Right renal cortex interstitium (tissue), 3 donors: Measurements from ENCODE around the gene STAG1. TPM values are rescaled to one million over a fixed set of nuclear protein-coding genes. Genes with fewer than 3 reads are reported as not detected.
"Not testable (repeated sequence)": the region's sequence is repeated elsewhere in the genome, so short reads cannot be mapped to it uniquely, and the experiment has no call there.

Source experiments
- DNase-seq, 3 donors: peaks; one replicate each; pipeline ENCODE4 v3.0.0-alpha.2; 2013; ENCODE audit warnings: low read depth in 3 of 3, low spot score in 2 of 3
- polyA plus RNA-seq, 3 donors: library from polyadenylated mRNA; unstranded; fragments of 120-200 nt; gene quantifications; one replicate each; pipeline ENCODE4 v1.2.1, GENCODE V29; 2013; ENCODE audit not compliant: insufficient read length in 3 of 3

STAG1 gene
- polyA plus RNA-seq, 3 donors = 52.6 to 57.4 (median 55.9) TPM

DNA sequence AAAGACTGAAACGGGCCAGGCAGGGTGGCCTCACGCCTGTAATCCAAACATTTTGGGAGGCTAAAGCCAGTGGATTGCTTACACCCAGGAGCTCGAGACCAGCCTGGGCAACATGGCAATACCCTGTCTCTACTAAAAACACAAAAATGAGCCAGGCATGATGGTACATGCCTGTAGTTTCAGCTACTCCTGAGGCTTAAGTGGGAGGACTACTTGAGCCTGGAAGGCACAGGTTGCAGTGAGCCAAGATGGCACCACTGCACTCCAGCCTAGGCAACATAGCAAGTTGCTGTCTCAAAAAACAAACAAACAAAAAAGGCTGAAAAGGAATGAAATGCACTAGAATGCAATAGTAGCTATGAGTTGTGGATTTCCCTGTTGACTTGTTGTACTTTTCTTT, 94.7 kb downstream of the STAG1 start:
- no peak for DNase-seq

DNA sequence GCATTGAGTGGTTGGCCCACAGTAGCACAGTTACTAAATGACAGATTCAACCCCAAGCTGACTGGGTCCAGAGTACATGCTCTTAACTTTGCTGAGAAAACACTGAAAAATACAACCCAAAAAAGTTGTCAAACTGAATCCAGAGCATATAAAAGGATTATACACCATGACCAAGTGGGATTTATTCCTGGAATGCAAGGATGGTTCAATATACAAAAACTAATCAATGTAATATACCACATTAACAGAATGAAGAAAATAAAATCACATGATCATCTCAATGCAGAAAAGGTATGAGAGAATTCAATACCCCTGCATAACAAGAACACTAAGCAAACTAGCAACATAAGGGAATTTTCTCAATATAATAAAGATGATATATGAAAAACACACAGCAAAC, 98.5 kb downstream of the STAG1 start:
- DNase-seq = no peak

DNA sequence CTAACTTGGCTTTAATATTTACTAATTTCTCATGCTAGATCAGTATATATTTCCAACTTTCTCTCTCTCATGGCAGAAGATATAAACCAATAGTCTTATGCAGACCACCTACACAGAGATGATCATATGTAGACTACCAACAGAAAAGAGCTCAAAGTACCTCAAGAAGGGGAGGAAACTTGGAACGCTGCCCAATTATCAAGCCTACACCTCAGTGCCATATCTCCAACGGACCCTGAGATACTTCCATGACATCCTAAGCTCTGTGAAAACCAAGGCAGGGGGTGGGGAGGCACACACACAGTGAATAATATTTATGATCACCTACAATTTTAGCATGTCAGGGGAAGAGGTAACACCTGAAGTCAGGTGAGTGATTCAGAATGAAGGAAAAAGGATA, 100.6 kb downstream of the STAG1 start:
- DNase-seq = no peak

DNA sequence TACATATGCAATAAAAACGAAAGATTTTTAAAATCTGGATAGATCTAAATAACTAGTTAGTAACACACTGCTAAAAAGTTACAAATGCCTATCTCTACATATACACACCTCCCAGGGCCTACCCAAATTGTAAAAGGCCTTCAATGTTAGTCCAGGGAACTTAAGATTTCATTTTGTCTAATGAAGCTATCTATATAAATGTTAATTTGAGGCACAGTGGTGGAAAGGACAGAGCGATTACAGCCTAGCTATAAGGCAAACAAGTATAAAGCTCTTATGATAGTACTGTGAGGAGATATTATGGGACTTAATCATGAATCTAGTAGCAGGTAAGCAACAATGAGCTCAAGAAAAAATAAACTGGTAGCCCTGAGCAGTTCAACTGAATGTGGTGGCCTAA, 101.7 kb downstream of the STAG1 start:
- no peak for DNase-seq

DNA sequence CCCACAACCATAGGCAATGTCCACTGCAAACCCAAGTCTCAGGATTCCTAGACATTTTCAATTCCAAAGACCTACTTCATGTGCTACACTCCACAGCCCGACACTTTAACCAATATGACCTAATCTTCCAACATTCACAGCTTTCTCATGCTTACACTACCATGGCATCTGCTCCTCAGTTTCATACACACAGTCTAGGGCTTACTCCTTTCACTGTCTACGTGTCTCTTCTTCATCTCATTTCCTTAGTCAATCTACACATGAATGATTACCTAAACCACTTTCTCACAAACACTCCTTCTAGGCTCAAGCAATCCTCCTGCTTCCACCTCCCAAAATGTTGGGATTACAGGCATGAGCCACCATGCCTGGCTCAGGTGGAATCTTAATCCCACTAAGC, 106.3 kb downstream of the STAG1 start:
- DNase-seq = no peak

DNA sequence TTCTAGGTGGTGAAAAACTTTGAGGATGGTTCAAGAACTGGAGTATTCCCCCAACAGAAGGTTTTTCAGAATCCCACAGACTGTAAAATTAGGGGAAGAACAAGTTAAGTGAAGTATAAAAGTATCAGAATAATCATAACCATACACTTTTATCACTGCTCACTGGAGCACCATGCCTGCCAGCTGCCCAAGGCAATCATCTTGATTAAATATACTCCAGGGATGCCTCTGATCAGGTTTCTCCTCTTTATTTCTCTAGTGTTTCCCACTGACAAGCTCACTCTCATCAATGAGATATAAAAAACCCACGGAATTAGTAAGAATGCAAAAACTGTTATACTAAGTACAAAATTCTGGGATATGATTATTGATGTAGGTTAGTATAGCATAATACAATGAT, 108.0 kb downstream of the STAG1 start:
- no peak for DNase-seq

DNA sequence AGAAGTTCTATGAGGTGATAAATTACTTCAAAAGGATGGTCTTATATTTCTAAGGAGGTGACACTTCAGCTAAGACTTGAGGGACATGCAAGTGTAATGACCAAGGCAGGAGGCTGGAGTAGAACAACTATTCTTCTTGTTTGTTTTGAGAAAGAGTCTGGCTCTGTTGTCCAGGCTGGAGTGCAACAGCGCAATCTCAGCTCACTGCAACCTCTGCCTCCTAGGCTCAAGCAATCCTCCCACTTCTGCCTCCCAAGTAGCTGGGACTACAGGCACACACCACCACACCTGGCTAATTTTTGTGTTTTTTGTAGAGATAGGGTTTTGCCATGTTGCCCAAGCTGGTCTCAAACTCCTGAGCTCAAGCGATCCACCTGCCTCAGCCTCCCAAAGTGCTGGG, 108.8 kb downstream of the STAG1 start:
- DNase-seq = not testable (repeated sequence)

DNA sequence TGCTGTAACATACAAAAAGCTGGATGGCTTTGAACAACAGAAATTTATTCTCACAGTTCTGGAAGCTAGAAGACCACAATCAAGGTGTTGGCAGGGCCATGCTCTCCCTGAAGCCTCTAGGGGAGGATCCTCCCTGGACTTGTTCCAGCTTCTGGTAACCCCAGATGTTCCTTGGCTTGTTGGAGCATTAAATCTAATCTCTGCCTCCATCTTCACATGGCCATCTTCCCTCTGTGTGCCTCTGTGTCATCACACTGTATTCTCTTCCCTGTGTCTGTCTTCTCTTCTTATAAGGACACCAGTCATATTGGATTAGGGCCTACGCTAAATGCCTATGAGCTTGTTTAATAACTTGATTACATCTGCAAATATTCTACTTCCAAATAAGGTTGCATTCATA, 109.5 kb downstream of the STAG1 start:
- DNase-seq = no peak

DNA sequence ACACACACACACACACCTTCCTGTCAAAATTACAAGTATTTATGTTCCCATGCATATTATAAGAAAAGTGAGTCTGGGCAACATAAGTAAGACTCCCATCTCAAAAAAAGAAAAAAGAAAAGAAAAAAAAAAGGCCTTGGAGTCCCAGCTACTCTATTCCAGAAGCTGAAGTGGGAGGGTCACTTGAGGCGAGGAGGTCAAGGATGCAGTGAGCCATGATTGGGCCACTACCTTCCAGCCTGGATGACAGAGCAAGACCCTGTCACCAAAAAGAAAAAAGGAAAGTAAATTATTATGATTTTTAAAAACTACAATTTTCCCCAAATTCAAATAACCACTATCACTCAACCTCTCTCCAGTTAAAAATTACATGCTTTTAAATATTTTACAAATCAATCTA, 113.1 kb downstream of the STAG1 start:
- DNase-seq = no peak

DNA sequence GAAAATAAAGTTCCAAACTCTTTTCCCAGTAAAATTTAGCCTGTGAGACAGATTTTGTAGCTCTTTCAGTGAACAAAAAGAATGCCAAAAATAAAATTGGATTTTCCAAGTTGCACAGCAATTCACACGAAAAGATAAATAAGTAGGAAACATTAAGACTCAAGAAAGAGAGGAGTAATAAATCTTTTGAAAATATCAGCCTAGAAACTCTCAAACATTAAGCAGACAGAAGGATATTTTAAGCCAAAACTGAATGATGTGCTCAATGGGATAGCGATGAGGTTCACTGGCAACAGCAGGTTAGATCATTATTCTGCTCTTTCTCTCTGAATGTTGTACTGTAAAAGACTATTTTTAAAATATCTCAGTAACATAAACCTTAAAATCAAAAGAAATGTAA, 115.0 kb downstream of the STAG1 start:
- DNase-seq = no peak

DNA sequence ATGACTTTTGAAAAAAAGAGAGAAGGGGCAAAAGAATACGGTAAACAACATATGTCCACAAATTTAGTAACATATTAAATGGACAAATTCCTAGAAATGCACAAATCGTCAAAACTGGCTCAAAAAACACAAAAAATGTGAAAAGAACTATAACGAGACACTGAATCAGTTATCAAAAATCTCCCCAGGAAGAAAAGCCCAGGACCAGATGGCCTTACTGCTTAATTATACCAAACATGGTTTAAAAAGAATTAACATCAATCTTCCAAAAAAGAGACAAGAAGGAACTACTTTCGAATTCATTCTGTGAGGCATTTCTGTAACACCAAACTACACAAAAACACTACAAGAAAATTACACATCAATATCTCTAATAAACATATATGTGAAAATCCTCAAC, 117.4 kb downstream of the STAG1 start:
- DNase-seq = no peak

DNA sequence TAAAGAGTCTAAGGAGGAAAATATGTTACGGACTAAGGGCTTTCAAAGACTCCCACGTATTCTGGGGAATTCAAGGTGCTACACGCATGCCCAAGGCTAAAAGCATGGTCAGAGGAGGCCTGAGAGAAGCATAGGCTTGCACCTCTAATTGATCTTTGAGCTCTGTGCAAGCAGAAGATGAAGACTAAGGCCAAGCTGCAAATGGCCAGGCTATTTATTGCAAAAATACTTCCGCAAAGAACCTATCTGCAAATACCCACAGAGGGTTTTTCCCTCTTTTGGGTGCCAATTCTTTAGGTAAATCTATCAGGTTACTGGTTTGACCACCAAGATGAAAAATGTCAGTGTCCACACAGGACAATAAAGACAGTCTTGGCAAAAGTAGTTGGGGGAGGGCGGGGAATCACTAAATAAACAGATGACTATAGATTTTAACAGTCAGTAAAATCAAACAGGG, 119.5 kb downstream of the STAG1 start:
- no peak for DNase-seq

DNA sequence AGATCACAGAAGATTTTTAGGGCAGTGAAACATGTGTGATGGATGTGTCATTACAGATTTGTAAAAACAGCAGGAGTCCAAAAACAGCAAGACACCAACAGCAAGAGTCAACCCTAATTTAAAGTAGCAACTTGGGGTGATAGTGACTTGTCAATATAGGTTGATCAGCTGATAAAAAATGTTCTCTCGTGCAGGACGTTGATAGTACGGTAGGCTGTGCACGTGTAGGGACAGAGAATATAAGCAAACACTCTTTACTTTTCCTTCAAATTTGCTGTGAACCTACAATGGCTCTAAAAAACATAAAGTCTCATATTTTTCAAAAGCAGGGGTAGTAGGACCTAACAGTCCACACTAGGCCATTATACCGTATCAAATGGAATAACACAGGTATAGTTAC, 120.8 kb downstream of the STAG1 start:
- no peak for DNase-seq

DNA sequence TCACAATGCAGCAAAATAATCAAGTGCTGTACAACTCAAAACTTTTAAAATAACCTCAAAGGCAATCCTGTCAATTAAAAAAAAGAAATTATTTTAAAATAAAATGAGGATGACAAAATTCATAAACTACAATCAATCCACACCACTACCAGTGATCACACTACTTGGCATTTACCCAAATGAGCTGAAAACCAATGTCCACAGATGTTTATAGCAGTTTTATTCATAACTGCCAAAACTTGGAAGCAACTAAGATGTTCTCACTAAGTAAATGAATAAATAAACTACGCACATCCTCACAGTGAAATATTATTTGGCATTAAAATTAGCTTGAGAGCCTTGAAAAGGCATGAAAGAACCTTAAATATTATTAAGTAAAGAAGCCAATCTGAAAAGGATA, 121.3 kb downstream of the STAG1 start:
- DNase-seq = no peak

DNA sequence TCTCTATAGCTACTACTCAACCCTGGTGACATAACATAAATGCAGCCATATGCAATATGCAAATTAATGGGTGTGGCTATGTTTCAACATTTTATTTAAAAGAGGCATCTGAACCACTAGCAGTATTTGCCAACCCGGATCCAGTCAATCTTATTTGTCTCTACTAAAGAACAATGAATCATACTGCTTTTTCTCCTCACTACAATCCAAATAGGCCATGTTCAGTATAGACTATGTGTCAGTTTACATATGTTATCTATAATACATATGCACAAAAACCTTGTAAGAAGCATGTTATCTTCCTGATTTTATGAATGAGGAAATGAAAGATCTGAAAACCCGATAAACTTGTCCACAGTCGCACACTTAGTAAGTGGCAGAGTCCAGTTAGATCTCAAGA, 125.7 kb downstream of the STAG1 start:
- no peak for DNase-seq

DNA sequence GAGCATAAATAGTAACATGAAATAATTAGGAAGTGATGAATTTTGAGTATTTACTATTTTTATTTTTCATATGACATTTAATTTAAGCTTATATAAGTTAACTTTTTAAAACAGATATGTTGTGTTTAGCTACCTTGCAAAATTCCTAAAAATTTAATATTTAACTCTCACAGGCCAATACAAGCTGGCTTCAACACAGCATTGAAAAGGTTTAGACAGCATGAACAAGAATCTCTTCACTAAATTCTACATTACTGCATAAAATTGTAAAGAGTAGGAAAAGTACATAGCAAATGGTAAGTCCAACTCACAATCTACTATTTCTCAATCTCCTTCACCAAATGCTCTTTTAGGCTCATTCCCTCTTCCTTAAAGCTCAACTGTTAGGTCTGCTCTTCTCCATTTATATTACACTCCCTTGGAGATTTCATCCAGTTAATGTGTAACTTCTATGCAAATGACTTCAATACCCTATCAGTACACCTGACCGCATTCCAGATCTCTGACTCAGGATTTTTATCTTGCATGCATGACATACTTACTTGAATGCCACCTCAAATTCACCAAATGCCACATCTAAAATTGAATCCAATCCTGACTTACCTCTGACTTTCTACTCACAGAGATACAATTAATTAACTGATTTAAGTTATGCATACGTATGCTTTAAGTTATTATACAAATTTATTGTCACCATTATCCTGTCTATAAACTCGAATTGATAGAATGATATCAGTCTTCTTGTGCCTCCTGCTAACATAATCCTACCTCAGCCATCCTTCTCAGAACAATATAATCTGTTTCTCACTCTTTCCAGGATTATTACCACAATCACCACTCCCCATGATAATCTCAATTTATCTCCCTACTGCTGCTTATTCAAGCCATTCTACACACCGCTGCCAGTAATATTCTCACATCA, 127.0 kb downstream of the STAG1 start:
- peak; percentile 16 to 66 (median 41) for DNase-seq

DNA sequence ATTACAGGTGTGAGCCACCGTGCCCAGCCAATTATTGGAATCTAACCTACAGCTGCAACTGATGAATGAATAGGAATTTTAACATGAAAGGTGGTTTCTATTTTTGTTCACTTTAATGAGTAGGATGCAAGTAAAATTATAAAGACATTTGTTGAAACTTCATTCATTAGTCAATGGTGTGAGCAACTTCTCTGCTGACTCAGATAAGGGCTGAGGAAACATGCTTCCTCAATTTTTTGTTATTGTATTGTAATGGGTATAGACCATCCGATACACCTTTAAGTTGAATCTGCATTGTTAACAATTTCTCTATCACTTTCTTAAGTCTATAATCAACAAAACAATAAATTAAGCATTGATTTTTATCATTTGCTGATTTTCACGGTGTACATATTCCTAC, 127.8 kb downstream of the STAG1 start:
- DNase-seq = no peak

DNA sequence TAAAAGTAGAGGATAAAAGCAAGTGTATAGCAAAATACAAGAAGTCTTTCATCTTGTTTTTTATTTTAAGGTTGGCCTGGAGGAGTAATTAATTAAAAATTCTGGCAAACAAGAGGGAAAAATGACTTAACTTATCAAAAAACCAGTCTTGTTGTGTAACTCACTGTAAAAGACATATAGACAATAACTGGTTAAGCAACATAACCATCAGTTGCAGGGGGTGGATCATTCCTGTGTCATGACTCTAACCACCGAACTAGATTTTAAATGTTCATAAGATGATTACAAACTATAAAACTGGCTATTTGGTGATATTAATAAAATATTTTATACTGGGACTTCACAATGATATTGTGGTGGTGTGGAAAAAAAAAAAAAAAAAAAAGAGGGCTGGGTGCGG, 130.6 kb downstream of the STAG1 start:
- no peak for DNase-seq

DNA sequence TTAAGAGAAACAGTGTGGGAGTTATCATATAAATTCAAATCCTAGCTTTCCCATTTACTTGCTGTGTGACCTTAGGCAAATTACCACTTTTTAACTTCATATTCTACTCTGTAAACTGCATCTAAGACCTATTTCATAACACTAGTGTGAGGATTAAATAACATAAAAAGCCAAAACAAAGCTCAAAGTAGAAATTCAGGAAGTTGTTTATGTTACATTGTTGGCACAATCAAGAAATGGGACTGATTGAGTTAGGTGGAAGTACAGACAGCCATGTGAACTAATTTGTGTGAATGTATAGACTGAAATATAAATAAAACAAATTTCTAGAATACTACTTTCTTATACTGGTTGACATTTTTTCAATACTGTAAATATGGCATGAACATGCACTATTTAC, 131.7 kb downstream of the STAG1 start:
- no peak for DNase-seq

DNA sequence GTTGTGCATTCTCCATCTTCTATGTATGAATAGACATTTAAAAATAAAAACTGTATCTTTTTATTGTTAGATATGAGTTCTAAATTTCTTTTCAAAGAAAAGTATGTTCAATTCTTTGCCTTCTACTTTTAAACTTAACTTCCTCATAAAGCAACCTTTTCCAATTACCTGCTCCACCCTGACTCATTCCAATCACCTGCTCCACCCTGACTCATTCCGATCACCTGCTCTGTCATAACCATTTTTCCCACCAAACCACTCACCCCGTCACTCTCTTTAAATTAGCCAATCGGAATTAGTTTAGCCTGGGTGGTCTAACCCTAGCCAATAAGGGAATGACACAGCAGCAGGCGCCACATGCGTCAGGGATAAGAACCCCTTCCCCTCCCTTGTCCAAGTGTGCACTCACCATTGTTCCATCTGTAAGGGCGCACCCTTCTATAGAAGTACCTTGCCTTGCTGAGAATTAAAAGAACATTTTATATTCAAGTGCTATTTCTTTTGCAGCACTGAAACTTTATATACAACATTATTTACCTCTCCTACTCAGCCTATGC, 134.1 kb downstream of the STAG1 start:
- not testable (repeated sequence) for DNase-seq

DNA sequence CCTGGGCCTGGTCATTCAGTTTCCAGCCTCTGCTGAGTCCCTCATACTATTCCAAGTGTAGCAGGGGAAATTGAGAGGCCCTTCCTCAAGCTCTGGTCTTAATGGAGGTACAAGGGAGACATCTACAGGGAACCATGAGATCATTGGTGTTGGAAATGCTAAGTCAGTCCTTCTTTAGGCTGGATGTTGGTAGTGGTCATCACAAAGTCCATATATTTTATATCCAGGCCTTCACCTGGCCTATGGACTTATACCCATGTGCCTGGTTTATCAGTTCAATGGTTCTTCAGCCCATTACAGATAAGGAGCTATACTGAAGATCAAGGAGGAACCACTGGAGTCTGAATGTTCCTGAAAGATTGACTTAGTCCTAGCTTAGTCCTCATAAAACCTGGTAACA, 135.0 kb downstream of the STAG1 start:
- no peak for DNase-seq

DNA sequence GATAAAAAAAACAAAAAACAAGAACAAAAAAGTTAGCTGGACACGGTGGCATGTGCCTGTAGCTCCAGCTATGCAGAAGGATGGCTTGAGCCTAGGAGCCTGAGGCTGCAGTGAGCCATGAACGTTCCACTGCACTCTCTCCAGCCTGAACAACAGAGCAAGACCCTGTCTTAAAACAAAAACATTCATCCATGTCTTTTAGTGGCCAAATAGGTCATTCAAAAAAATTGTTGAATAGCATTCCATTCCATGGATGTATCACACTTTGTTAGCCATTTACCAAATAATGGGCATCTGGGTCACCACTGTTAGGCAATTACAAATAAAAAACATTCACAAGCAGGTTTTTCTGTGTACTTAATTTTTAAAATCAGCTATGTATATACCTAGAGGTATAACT, 139.7 kb downstream of the STAG1 start:
- no peak for DNase-seq
